ENCODE data around the gene CLIC4.

Gene CLIC4

GRCh38 chr1:24856787-24857506 lies 111.7 kb downstream of the CLIC4 start:
- H3K9me3 Mint-ChIP-seq, result no peaks in the 10 kb centered on the region
- H3K4me1 Mint-ChIP-seq, result peaks cover 5% of the 10 kb centered on the region
- H3K4me3 Mint-ChIP-seq, result no peak overlapping the region
- H3K27me3 Mint-ChIP-seq, result no peaks in the 10 kb centered on the region
- ATAC-seq (no peak), DNase-seq (no peak)
- H3K36me3 Mint-ChIP-seq (ENCODE audit: low read depth), result no peaks in the 10 kb centered on the region
- H3K27ac Mint-ChIP-seq, result no peak overlapping the region

- Mint-ChIP-seq H3K27me3 (no peaks in the 10 kb centered on the region), H3K9me3 (no peaks in the 10 kb centered on the region), H3K4me1 (peaks cover 5% of the 10 kb centered on the region), H3K36me3 (ENCODE audit: low read depth) (no peaks in the 10 kb centered on the region), H3K27ac (no peak overlapping the region), H3K4me3 (no peak overlapping the region)
- DNase-seq, result no peak
- no peak for ATAC-seq
Observed at GRCh38 chr1:24857507-24858133, 112.4 kb downstream of the CLIC4 start.

- Mint-ChIP-seq H3K27me3 (no peaks in the 10 kb centered on the region), H3K27ac (no peak overlapping the region), H3K4me3 (no peak overlapping the region), H3K9me3 (no peaks in the 10 kb centered on the region), H3K36me3 (ENCODE audit: low read depth) (no peaks in the 10 kb centered on the region), H3K4me1 (peaks cover 5% of the 10 kb centered on the region)
- ATAC-seq (no peak), DNase-seq (no peak)
Observed at GRCh38 chr1:24858277-24858676, 113.0 kb downstream of the CLIC4 start.

GRCh38 chr1:24859063-24860010 lies 114.1 kb downstream of the CLIC4 start:
- Mint-ChIP-seq H3K27me3 (no peaks in the 10 kb centered on the region), H3K9me3 (no peaks in the 10 kb centered on the region), H3K27ac (no peak overlapping the region), H3K4me1 (peaks cover 5% of the 10 kb centered on the region), H3K4me3 (no peak overlapping the region), H3K36me3 (ENCODE audit: low read depth) (no peaks in the 10 kb centered on the region)
- no peak for ATAC-seq
- no peak for DNase-seq

GRCh38 chr1:24860841-24861240 lies 115.6 kb downstream of the CLIC4 start:
- H3K36me3 Mint-ChIP-seq (ENCODE audit: low read depth), result no peaks in the 10 kb centered on the region
- H3K27me3 Mint-ChIP-seq, result no peaks in the 10 kb centered on the region
- H3K4me3 Mint-ChIP-seq, result no peak overlapping the region
- no peak for ATAC-seq
- no peak for DNase-seq
- H3K27ac Mint-ChIP-seq, result no peak overlapping the region
- peaks cover 3% of the 10 kb centered on the region for H3K4me1 Mint-ChIP-seq
- no peaks in the 10 kb centered on the region for H3K9me3 Mint-ChIP-seq

GRCh38 chr1:24861821-24862727 lies 116.8 kb downstream of the CLIC4 start:
- Mint-ChIP-seq H3K4me1 (no peaks in the 10 kb centered on the region), H3K36me3 (ENCODE audit: low read depth) (no peaks in the 10 kb centered on the region), H3K27me3 (no peaks in the 10 kb centered on the region), H3K9me3 (no peaks in the 10 kb centered on the region), H3K4me3 (no peak overlapping the region), H3K27ac (no peak overlapping the region)
- ATAC-seq, result no peak
- no peak for DNase-seq

GRCh38 chr1:24862775-24863483 lies 117.7 kb downstream of the CLIC4 start:
- ATAC-seq, result no peak
- no peak for DNase-seq
- no peaks in the 10 kb centered on the region for H3K36me3 Mint-ChIP-seq (ENCODE audit: low read depth)
- H3K27me3 Mint-ChIP-seq, result peaks cover under 1% of the 10 kb centered on the region
- H3K4me1 Mint-ChIP-seq, result no peaks in the 10 kb centered on the region
- no peaks in the 10 kb centered on the region for H3K9me3 Mint-ChIP-seq
- H3K4me3 Mint-ChIP-seq, result no peak overlapping the region
- H3K27ac Mint-ChIP-seq, result no peak overlapping the region

- Mint-ChIP-seq H3K4me1 (peaks cover 3% of the 10 kb centered on the region), H3K27me3 (peaks cover 3% of the 10 kb centered on the region), H3K27ac (no peak overlapping the region), H3K36me3 (ENCODE audit: low read depth) (no peaks in the 10 kb centered on the region), H3K9me3 (no peaks in the 10 kb centered on the region), H3K4me3 (no peak overlapping the region)
- DNase-seq (no peak), ATAC-seq (no peak)
Observed at GRCh38 chr1:24864370-24864777, 119.1 kb downstream of the CLIC4 start.

- DNase-seq (no peak), ATAC-seq (no peak)
- Mint-ChIP-seq H3K36me3 (ENCODE audit: low read depth) (no peaks in the 10 kb centered on the region), H3K9me3 (no peaks in the 10 kb centered on the region), H3K27ac (no peak overlapping the region), H3K4me1 (peaks cover 3% of the 10 kb centered on the region), H3K27me3 (peaks cover 3% of the 10 kb centered on the region), H3K4me3 (no peak overlapping the region)
Observed at GRCh38 chr1:24865168-24865567, 119.9 kb downstream of the CLIC4 start.

- ATAC-seq (no peak), DNase-seq (no peak)
- H3K36me3 Mint-ChIP-seq (ENCODE audit: low read depth), result no peaks in the 10 kb centered on the region
- H3K27ac Mint-ChIP-seq, result no peak overlapping the region
- H3K9me3 Mint-ChIP-seq, result no peaks in the 10 kb centered on the region
- peaks cover 3% of the 10 kb centered on the region for H3K27me3 Mint-ChIP-seq
- H3K4me1 Mint-ChIP-seq, result peaks cover 6% of the 10 kb centered on the region
- H3K4me3 Mint-ChIP-seq, result no peak overlapping the region
Observed at GRCh38 chr1:24865587-24865986, 120.3 kb downstream of the CLIC4 start.

- H3K27ac Mint-ChIP-seq, result no peak overlapping the region
- H3K36me3 Mint-ChIP-seq (ENCODE audit: low read depth), result no peaks in the 10 kb centered on the region
- H3K27me3 Mint-ChIP-seq, result peaks cover 3% of the 10 kb centered on the region
- H3K9me3 Mint-ChIP-seq, result no peaks in the 10 kb centered on the region
- DNase-seq (no peak), ATAC-seq (no peak)
- H3K4me1 Mint-ChIP-seq, result peaks cover 14% of the 10 kb centered on the region
- no peak overlapping the region for H3K4me3 Mint-ChIP-seq
Observed at GRCh38 chr1:24866211-24867083, 121.2 kb downstream of the CLIC4 start.

- no peaks in the 10 kb centered on the region for H3K9me3 Mint-ChIP-seq
- no peak for ATAC-seq
- no peaks in the 10 kb centered on the region for H3K36me3 Mint-ChIP-seq (ENCODE audit: low read depth)
- H3K4me1 Mint-ChIP-seq, result peaks cover 20% of the 10 kb centered on the region
- no peak overlapping the region for H3K4me3 Mint-ChIP-seq
- H3K27me3 Mint-ChIP-seq, result peaks cover 5% of the 10 kb centered on the region
- no peak for DNase-seq
- no peak overlapping the region for H3K27ac Mint-ChIP-seq
Observed at GRCh38 chr1:24867084-24867870, 122.0 kb downstream of the CLIC4 start.
